Adipose tissue (tissue), 3 donors: ENCODE data around the gene MCM8. TPM values are rescaled to one million over a fixed set of nuclear protein-coding genes. Genes with fewer than 3 reads are reported as not detected.

ENCODE experiments used
- H3K27ac ChIP-seq: one replicate; pipeline ENCODE4 v1.5.1; 2013; ENCODE audit warnings: low read depth, low read length
- WGBS, 3 donors: extraction: QIAGEN DNeasy Blood & Tissue Kit; methylation state at CpG; one replicate each; pipeline ENCODE4 v1.1.7; 2013; 5-methylcytosine and 5-hydroxymethylcytosine counted together
- polyA plus RNA-seq, 3 donors: library from polyadenylated mRNA; stranded (reverse); fragments of 200-250 nt; gene quantifications; one replicate each; pipeline ENCODE4 v1.2.3, GENCODE V29; 2013
- donor health status: healthy with polysubstance abuse.
- donor health status: Bipolar disorder and iron deficiency.
- donor health status: healthy.

Gene MCM8
- polyA plus RNA-seq, result 1 to 10 TPM; 1.7 to 4.3 (median 2.6) TPM

- WGBS, 3 donors, result 0% methylated on average over 61 of the region's 61 CpGs
- H3K27ac ChIP-seq, result no peak within 1 kb of the TSS
Measured at GRCh38 chr20:5950271-5951031, at the start of gene MCM8, which contains the start of gene TRMT6. MCM8 (plus strand) TSS chr20:5950652; CDS start chr20:5952016, 1,364 bp downstream. TRMT6 (minus strand) TSS chr20:5950533; CDS start chr20:5950405, 128 bp downstream.

GRCh38 chr20:5900908-5901307, 49.5 kb upstream of the MCM8 start:
- no peak overlapping the region for H3K27ac ChIP-seq
- 58 to 82% (median 76%) methylated on average over 1 of the region's 1 CpG for WGBS, 3 donors

- 65 to 71% (median 68%) methylated on average over 2 of the region's 2 CpGs for WGBS, 3 donors
- no peak overlapping the region for H3K27ac ChIP-seq
Measured at GRCh38 chr20:5908981-5909380, 41.5 kb upstream of the MCM8 start.

DNA sequence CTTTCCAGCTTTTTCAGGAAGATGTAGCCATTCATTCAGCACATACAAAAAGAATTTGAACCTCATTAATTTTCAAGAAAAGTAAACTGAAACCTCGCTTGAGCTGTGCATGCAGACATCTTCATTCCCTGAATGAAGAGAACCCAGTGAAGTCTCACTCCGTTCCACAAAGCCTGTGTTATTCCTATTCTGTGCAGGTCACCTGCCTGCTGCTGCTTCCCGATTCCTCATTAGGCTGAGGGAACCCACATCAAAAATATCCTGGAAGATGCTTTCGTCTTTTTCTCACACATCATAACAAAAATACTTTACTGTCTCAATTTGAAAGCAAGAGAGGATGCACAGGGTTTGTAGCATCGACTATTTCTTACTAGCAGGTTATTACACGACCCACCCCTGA, 40.3 kb upstream of the MCM8 start:
- H3K27ac ChIP-seq, result no peak overlapping the region
- 53 to 74% (median 64%) methylated on average over 6 of the region's 6 CpGs for WGBS, 3 donors

- H3K27ac ChIP-seq, result no peak overlapping the region
- 68 to 96% (median 82%) methylated on average over 2 of the region's 2 CpGs for WGBS, 3 donors
Measured at GRCh38 chr20:5913166-5913565, 37.3 kb upstream of the MCM8 start.

DNA sequence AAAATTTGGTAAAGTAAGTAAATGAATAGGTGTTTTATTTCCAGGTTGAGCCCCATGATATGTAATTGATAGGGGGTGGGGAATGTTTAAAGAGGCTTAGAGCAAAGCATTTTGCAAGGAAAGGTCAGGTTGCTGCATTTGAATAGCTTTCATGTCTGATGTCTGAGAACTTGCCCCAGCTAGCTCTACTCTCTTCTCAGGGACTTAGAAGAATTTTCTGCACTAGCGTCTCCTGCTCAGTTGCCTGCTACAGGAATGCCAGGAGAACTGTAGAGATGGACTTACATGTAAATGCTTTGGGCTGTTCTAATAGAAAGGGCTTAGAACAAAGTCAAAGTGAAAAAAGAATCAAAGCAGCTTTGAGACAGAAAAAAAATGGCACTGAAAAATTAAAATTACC, 35.6 kb upstream of the MCM8 start:
- WGBS, 3 donors, result 0 to 24% (median 11%) methylated on average over 1 of the region's 1 CpG
- H3K27ac ChIP-seq, result no peak overlapping the region

DNA sequence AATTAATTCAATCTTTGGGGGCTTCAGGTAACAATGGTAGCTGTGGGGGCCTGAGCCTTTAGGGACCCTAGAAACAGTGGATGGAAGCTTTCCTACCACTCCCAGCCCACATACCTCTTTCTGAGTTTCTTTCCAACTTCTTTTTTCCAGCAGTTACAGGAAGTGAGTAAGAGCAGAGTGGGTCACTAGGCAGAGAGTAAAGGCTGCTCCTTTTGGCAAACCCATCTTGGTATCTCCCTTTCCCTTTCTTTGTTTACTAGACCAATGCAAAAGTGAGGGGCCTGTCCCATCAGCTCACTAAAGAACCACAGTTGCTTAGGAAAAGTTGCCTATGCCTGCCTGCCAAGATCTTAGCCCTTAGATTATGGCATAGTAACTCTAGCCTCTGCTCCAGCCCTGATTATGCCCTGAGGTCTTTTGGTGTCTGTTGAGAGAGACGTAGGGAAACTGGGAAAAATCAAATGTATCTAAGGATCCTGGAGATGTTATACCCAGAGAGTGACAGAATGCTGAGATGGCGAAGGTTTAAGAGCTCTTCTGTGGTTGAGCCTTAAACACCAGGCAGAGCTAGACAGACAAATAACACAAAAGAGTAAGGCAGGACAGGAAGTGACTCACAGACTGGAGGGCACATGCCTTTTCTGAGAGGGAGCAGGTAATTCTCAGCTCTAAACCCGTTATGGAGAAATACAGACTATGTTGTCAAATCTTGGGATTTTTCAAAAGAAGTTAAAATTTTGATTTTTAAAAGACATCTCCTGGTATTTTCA, 31.4 kb upstream of the MCM8 start:
- no peak overlapping the region for H3K27ac ChIP-seq
- 31 to 66% (median 35%) methylated on average over 3 of the region's 3 CpGs for WGBS, 3 donors

DNA sequence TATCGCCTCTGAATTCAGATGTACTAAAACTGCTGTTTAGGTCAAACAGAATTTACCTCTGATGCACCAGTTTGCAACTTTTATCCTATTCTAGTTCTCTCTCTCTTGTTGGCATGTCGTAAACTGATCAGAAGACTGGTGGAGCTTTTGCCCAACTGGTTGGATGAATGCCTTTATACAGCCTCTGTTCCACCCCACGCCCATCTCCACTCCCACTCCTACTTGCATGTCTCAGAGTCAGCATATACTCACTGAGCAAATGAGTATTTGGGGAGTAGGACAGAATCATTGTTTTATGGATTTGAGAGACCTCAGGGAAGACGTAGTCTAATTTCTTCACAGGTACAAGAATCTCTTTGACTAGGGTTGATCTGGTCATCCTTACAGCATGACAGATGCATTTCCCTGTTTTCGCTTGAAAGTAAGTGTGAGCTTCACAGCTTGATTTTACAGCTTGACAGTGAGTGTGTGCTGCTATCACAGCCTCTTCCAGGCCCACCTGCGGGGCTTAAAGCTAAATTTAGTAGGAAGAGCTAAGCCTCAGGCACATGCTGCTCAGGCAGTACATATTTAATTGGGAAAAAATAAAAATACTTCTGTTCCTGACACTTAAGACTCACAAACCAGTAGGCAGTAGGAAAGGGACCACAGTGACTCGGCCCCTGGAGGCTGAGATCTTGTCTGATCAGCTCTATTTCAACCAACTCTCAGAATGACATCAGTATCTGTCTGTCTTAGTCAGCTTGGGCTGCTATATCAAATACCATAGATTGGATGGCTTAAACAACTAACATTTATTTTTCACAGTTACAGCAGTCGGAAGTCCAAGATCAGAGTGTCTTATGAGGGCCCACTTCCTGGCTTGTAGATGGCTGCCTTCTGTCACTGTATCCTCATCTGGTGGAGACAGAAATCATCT, 30.6 kb upstream of the MCM8 start:
- H3K27ac ChIP-seq, result no peak overlapping the region
- 70 to 79% (median 73%) methylated on average over 8 of the region's 8 CpGs for WGBS, 3 donors

DNA sequence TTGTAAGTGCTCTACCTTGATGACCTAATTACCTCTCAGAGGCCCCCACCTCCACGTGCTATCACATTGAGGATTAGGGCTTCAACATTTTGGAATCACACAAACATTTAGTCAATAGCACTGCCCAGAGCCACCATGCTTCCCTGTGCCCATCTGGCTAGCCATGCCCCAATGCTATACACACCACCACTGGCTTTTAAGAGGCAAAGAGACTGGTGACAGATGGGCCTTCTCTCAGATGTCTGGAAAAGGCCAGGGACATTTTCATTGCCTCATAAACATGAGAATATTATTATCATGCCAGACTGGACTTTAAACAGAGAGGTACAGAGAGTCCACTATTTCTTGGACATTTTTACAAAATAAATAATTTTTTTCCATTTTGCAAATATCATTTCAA, 29.9 kb upstream of the MCM8 start:
- no peak overlapping the region for H3K27ac ChIP-seq
- 24 to 71% (median 33%) methylated on average over 1 of the region's 1 CpG for WGBS, 3 donors

- no peak overlapping the region for H3K27ac ChIP-seq
- WGBS, 3 donors, result 58 to 68% (median 60%) methylated on average over 5 of the region's 5 CpGs
Measured at GRCh38 chr20:5923493-5923892, 27.0 kb upstream of the MCM8 start.

DNA sequence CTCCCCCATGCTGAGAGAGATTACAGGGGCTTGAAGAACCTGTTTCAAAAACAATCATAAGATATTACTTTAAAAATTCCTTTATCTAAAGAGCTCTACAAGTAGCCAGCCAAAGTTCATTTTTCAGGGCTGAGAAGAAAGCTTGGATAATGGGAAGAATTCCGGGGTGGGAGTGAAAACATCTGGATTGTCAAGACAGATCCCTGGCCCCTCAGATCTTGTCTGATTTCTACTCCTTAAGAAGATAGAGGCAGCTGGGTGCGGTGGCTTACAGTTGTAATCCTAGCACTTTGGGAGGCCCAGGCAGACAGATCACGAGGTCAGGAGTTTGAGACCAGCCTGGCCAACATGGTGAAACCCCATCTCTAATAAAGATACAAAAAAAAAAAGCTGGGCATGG, 24.9 kb upstream of the MCM8 start:
- WGBS, 3 donors, result 48 to 77% (median 56%) methylated on average over 3 of the region's 3 CpGs
- H3K27ac ChIP-seq, result no peak overlapping the region

GRCh38 chr20:5927749-5928462, 22.5 kb upstream of the MCM8 start:
- 77 to 85% (median 82%) methylated on average over 11 of the region's 11 CpGs for WGBS, 3 donors
- H3K27ac ChIP-seq, result no peak overlapping the region

DNA sequence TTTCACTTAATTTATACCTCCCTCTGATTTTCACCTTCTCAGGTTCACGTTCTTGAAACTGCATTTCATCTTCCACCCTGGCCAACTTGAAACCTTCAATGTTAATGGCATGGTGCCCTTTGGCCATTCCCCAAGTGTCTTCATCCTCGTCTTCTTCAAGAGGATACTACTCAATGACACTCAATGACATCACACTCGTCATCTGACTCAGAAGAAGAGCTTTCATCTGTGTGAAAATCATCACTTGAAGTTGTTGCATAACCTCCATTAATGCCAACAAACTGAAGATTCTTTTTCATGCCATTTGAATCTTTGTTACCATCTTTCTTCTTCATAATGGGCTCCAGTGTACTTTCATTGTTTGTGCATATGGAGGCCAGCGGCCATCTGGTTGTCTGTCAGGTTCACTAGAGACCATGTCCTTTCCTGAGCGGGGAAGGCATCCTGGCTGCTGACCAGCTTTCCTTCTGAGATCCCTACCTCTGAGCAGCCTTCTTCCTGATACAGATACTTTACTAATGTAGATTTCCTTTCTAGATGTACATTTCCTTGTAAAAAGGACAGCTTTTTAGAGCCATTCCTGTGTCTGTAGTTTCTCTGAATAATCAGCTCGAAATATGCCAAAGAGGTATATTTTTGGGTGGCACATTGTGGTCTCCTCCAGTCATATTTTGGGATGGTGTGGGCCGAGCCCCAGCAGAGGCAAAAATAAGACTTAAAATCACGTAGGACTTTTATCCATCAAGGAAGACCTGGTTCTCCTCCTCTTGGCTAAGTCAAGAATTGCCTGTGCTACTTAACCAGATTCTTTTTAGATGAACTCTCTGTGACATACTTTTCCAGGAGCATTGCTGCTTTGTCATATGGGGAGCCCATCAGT, 21.4 kb upstream of the MCM8 start:
- no peak overlapping the region for H3K27ac ChIP-seq
- 69 to 76% (median 72%) methylated on average over 8 of the region's 8 CpGs for WGBS, 3 donors

- 83 to 91% (median 85%) methylated on average over 3 of the region's 3 CpGs for WGBS, 3 donors
- H3K27ac ChIP-seq, result no peak overlapping the region
Measured at GRCh38 chr20:5931411-5931810, 19.0 kb upstream of the MCM8 start.

DNA sequence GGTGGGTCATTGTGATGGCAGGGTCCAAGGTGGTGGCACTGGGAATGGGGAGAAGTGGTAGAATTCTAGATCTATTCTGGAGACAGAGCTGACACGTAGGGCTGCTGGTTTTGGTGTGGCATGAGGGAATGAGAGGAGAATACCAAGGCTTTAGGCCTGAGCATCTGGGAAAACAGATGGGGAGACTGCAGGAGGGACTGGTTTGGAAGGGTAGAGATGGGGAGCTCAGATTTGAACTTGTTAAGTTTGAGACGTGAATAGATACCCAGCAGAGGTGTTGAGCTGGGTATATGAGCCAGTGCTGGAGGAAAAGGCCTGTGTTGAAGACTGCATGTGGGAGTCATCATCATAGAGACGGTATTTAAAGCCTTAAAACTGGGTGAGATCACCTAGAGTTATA, 17.7 kb upstream of the MCM8 start:
- no peak overlapping the region for H3K27ac ChIP-seq
- 73 to 91% (median 90%) methylated on average over 3 of the region's 3 CpGs for WGBS, 3 donors

DNA sequence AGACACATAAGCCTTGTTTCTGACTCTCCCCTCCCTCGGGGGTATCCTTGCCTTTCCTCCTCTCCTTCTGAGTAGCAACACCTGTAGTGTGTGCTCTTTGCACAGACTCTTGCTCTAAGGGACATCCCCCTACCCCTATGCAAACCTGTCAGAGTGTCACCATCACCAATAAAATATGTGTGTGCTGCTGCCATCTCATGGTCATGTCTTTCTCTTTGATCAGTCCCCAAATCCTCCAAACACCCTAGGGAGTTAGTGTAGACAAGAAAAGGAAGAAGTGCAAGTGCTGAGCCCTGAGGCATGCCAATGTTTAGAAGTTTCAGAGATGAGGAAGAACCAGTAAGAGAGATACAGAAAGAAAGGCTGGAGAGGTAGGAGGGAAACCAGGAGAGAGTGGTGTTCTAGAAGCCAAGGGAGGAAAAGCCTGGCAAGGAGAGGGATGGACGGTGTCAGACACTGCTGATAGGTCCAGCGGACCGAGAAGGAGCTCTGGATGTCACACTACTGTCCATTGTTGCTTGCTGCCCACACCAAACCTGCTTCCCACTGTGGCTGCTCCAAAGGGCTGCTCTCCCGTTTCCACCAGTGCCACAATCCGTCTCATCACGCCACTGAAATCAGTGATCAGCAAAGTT, 16.5 kb upstream of the MCM8 start:
- 72 to 75% (median 74%) methylated on average over 7 of the region's 7 CpGs for WGBS, 3 donors

DNA sequence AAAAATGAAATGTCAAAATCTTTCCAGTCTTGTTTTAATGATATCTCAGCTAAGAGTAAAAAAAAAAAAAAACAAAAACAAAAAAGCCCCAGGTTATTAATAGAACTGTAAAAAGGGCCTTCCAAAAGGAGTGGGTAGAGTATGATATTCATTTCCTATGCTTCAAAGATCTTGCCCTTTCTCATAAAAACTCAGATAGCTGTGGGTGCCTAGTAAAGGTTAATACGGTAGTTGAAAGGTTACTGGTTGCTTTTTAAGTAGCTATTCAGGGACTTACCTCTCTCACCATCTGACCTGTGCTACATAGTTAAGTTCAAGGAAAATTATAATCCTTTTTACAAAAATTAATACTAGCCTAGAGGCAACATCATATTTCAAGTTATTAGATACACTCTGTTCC, 15.1 kb upstream of the MCM8 start:
- H3K27ac ChIP-seq, result no peak overlapping the region
- WGBS, 3 donors, result 71 to 83% (median 74%) methylated on average over 1 of the region's 1 CpG

More for the DNA sequence above, 16.5 kb upstream of the MCM8 start:
- no peak overlapping the region for H3K27ac ChIP-seq
